Parathyroid adenoma (tissue), 2 donors: ENCODE results near the gene KDM4B.

Experiments
- H2AFZ ChIP-seq: fragments of 300-600 bp; sonication (generic); one replicate; pipeline ENCODE4 v1.7.0; 2017; ENCODE audit warnings: antibody characterized with exemption, mild to moderate bottlenecking
- H3K27ac ChIP-seq: fragments of 300-600 bp; sonication (generic); one replicate; pipeline ENCODE4 v1.7.0; 2017
- H3K27me3 ChIP-seq: fragments of 300-600 bp; sonication (generic); one replicate; pipeline ENCODE4 v1.7.0; 2017; ENCODE audit warnings: low read length; ENCODE audit not compliant: control insufficient read depth, insufficient read depth
- H3K36me3 ChIP-seq: fragments of 300-600 bp; sonication (generic); one replicate; pipeline ENCODE4 v1.7.0; 2017; ENCODE audit warnings: low read length; ENCODE audit not compliant: control insufficient read depth, insufficient read depth
- H3K4me1 ChIP-seq: fragments of 300-600 bp; sonication (generic); one replicate; pipeline ENCODE4 v1.7.0; 2017; ENCODE audit warnings: control low read depth
- H3K4me2 ChIP-seq: fragments of 300-600 bp; sonication (generic); one replicate; pipeline ENCODE4 v1.7.0; 2017; ENCODE audit warnings: low read length
- H3K4me3 ChIP-seq: fragments of 300-600 bp; sonication (generic); one replicate; pipeline ENCODE4 v1.7.0; 2017; ENCODE audit warnings: low read depth, low read length
- H3K79me2 ChIP-seq: fragments of 300-600 bp; sonication (generic); one replicate; pipeline ENCODE4 v1.7.0; 2017; ENCODE audit warnings: control low read depth
- H3K9ac ChIP-seq: fragments of 300-600 bp; sonication (generic); one replicate; pipeline ENCODE4 v1.7.0; 2017; ENCODE audit warnings: mild to moderate bottlenecking
- H3K9me3 ChIP-seq: fragments of 300-600 bp; sonication (generic); one replicate; pipeline ENCODE4 v1.7.0; 2017; ENCODE audit warnings: low read length; ENCODE audit not compliant: control insufficient read depth
- TF ChIP-seq, protein P1 (sequence below): fragments of 300-600 bp; sonication (generic); IDR thresholded peaks from one replicate; pipeline ENCODE4 v1.7.0; 2017; ENCODE audit warnings: antibody characterized with exemption, mild to moderate bottlenecking
- donor health status: primary hyperparathyroidism.

The KDM4B gene

GRCh38 chr19:4955274-4955673 lies 13.6 kb upstream of the KDM4B start:
- no peak overlapping the region for H3K4me2 ChIP-seq
- no peak overlapping the region for H3K9ac ChIP-seq
- H3K27me3 ChIP-seq = no peaks in the 10 kb centered on the region
- no peak overlapping the region for H3K27ac ChIP-seq
- H2AFZ ChIP-seq = no peak overlapping the region
- no peak overlapping the region for H3K4me3 ChIP-seq
- TF ChIP-seq, protein P1, sequence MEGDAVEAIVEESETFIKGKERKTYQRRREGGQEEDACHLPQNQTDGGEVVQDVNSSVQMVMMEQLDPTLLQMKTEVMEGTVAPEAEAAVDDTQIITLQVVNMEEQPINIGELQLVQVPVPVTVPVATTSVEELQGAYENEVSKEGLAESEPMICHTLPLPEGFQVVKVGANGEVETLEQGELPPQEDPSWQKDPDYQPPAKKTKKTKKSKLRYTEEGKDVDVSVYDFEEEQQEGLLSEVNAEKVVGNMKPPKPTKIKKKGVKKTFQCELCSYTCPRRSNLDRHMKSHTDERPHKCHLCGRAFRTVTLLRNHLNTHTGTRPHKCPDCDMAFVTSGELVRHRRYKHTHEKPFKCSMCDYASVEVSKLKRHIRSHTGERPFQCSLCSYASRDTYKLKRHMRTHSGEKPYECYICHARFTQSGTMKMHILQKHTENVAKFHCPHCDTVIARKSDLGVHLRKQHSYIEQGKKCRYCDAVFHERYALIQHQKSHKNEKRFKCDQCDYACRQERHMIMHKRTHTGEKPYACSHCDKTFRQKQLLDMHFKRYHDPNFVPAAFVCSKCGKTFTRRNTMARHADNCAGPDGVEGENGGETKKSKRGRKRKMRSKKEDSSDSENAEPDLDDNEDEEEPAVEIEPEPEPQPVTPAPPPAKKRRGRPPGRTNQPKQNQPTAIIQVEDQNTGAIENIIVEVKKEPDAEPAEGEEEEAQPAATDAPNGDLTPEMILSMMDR = no peak
- H3K36me3 ChIP-seq = no peaks in the 10 kb centered on the region
- no peaks in the 10 kb centered on the region for H3K9me3 ChIP-seq
- no peaks in the 10 kb centered on the region for H3K79me2 ChIP-seq
- H3K4me1 ChIP-seq = no peaks in the 10 kb centered on the region

- H3K36me3 ChIP-seq = no peaks in the 10 kb centered on the region
- H2AFZ ChIP-seq = no peak overlapping the region
- H3K27ac ChIP-seq = no peak overlapping the region
- no peaks in the 10 kb centered on the region for H3K9me3 ChIP-seq
- TF ChIP-seq, protein P1 = no peak
- no peak overlapping the region for H3K9ac ChIP-seq
- no peak overlapping the region for H3K4me2 ChIP-seq
- no peak overlapping the region for H3K4me3 ChIP-seq
- H3K4me1 ChIP-seq = no peaks in the 10 kb centered on the region
- H3K27me3 ChIP-seq = no peaks in the 10 kb centered on the region
- no peaks in the 10 kb centered on the region for H3K79me2 ChIP-seq
These were observed 10.9 kb upstream of the KDM4B start for GRCh38 chr19:4957981-4958380.

GRCh38 chr19:4962085-4962619 lies 6.8 kb upstream of the KDM4B start:
- Histone ChIP-seq H3K9ac (no peak overlapping the region), H3K27ac (no peak overlapping the region), H3K9me3 (no peaks in the 10 kb centered on the region), H3K36me3 (no peaks in the 10 kb centered on the region), H3K4me1 (no peaks in the 10 kb centered on the region), H3K4me2 (no peak overlapping the region), H2AFZ (no peak overlapping the region), H3K27me3 (no peaks in the 10 kb centered on the region), H3K4me3 (no peak overlapping the region), H3K79me2 (no peaks in the 10 kb centered on the region)
- TF ChIP-seq, protein P1 = no peak

DNA sequence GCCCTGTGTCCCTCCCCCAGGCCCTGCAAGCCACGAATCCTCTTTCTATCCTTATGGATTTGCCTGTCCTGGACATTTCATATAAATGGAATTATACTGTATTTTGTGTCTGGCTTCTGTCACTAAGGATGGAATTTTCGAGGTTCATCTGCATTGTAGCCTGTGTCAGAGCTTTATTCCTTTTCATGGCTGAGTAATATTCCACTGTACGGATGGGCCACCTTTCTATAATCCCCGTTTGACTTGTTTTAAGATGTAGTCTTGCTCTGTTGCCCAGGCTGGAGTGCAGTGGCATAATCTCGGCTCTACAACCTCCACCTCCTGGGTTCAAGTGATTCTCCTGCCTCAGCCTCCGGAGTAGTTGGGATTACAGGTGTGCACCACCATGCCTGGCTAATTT lies 3.9 kb upstream of the KDM4B start:
- H3K79me2 ChIP-seq = peaks cover 2% of the 10 kb centered on the region
- H3K4me1 ChIP-seq = peaks cover 3% of the 10 kb centered on the region
- H3K9ac ChIP-seq = no peak overlapping the region
- H3K9me3 ChIP-seq = no peaks in the 10 kb centered on the region
- H3K36me3 ChIP-seq = no peaks in the 10 kb centered on the region
- TF ChIP-seq, protein P1 = no peak
- H3K27ac ChIP-seq = no peak overlapping the region
- H3K4me2 ChIP-seq = no peak overlapping the region
- H3K27me3 ChIP-seq = no peaks in the 10 kb centered on the region
- H3K4me3 ChIP-seq = no peak overlapping the region
- no peak overlapping the region for H2AFZ ChIP-seq

- peaks cover 11% of the 10 kb centered on the region for H3K79me2 ChIP-seq
- H2AFZ ChIP-seq = no peak overlapping the region
- H3K27me3 ChIP-seq = no peaks in the 10 kb centered on the region
- TF ChIP-seq, protein P1 = no peak
- no peaks in the 10 kb centered on the region for H3K9me3 ChIP-seq
- no peak overlapping the region for H3K4me3 ChIP-seq
- H3K4me2 ChIP-seq = no peak overlapping the region
- no peak overlapping the region for H3K9ac ChIP-seq
- H3K4me1 ChIP-seq = peaks cover 12% of the 10 kb centered on the region
- no peaks in the 10 kb centered on the region for H3K36me3 ChIP-seq
- H3K27ac ChIP-seq = no peak overlapping the region
These were observed 2.3 kb upstream of the KDM4B start for GRCh38 chr19:4966591-4966990.
